PC-3 (cell line): ENCODE results near the gene IL18BP. TPM values are rescaled to one million over a fixed set of nuclear protein-coding genes. Genes with fewer than 3 reads are reported as not detected.

Experiments
- ATAC-seq: fragments of 200-7000 bp; cut with Tn5 transposase; 2 replicates; pipeline ENCODE4 v1.9.1; 2020; ENCODE audit warnings: mild to moderate bottlenecking, moderate library complexity
- BruUV-seq: library from RNA; stranded (reverse); fragments of 400-500 nt; replicated peaks from 2 replicates; lab custom pipeline; 2021; lab: Mats Ljungman, UMichigan
- CTCF ChIA-PET: fragments of 300-600 bp; sonication (Branson Sonifier 250); formaldehyde crosslinking; loops from one replicate; lab custom pipeline; 2022; ENCODE audit warnings: antibody characterized with exemption; lab: Charles Lee
- POLR2A ChIA-PET: fragments of 300-600 bp; sonication (Branson Sonifier 250); formaldehyde crosslinking; loops from one replicate; lab custom pipeline; 2022; ENCODE audit warnings: antibody characterized with exemption; ENCODE audit not compliant: unreplicated experiment; lab: Charles Lee
- DNase-seq: peaks from one replicate; pipeline ENCODE4 v3.0.0-alpha.2; 2015
- H2AFZ ChIP-seq: fragments of 300-600 bp; sonication (generic); 2 replicates; pipeline ENCODE4 v1.6.0; 2016; ENCODE audit warnings: antibody characterized with exemption, low read length
- H3F3A ChIP-seq: fragments of 300-600 bp; sonication (generic); one replicate; pipeline ENCODE4 v1.6.0; 2017; ENCODE audit warnings: antibody characterized with exemption, low read length, control low read depth, mild to moderate bottlenecking; ENCODE audit not compliant: unreplicated experiment
- H3K27ac ChIP-seq: fragments of 300-600 bp; sonication (generic); 2 replicates; pipeline ENCODE4 v1.5.1; 2016; ENCODE audit warnings: mild to moderate bottlenecking, low read length
- H3K27me3 ChIP-seq: fragments of 300-600 bp; sonication (generic); 2 replicates; pipeline ENCODE4 v1.6.1; 2016; ENCODE audit warnings: low read length, mixed read lengths
- H3K36me3 ChIP-seq: fragments of 300-600 bp; sonication (generic); 2 replicates; pipeline ENCODE4 v1.6.1; 2016; ENCODE audit warnings: low read depth, mixed run types, low read length, mixed read lengths
- H3K4me1 ChIP-seq: fragments of 300-600 bp; sonication (generic); 2 replicates; pipeline ENCODE4 v1.5.1; 2016; ENCODE audit warnings: low read length; ENCODE audit not compliant: insufficient read depth
- H3K4me2 ChIP-seq: fragments of 300-600 bp; sonication (generic); 2 replicates; pipeline ENCODE4 v1.6.0; 2016; ENCODE audit warnings: low read length
- H3K4me3 ChIP-seq: fragments of 300-600 bp; sonication (generic); 2 replicates; pipeline ENCODE4 v1.5.1; 2016; ENCODE audit warnings: mild to moderate bottlenecking, low read length, mixed read lengths
- H3K79me2 ChIP-seq: fragments of 300-600 bp; sonication (generic); 2 replicates; pipeline ENCODE4 v1.6.1; 2017; ENCODE audit warnings: low read length, mixed read lengths
- H3K9ac ChIP-seq: fragments of 300-600 bp; sonication (generic); 2 replicates; pipeline ENCODE4 v1.6.0; 2016; ENCODE audit warnings: mild to moderate bottlenecking, low read length
- H3K9me2 ChIP-seq: fragments of 300-600 bp; sonication (generic); replicated peaks from 2 replicates; pipeline ENCODE4 v1.6.1; 2016; ENCODE audit warnings: mixed run types, low read length, mixed read lengths
- H3K9me3 ChIP-seq: fragments of 300-600 bp; sonication (generic); 2 replicates; pipeline ENCODE4 v1.6.1; 2016; ENCODE audit warnings: low read length, mixed read lengths
- H4K20me1 ChIP-seq: fragments of 300-600 bp; sonication (generic); 2 replicates; pipeline ENCODE4 v1.6.1; 2016; ENCODE audit warnings: low read length, mixed read lengths
- EZH2 ChIP-seq: fragments of 300-600 bp; sonication (generic); IDR thresholded peaks from one replicate; pipeline ENCODE4 v1.6.1; 2017; ENCODE audit warnings: antibody characterized with exemption, mild to moderate bottlenecking, low read length; ENCODE audit not compliant: unreplicated experiment
- EZH2phosphoT487 ChIP-seq: fragments of 300-600 bp; sonication (generic); IDR thresholded peaks from 2 replicates; pipeline ENCODE4 v1.6.1; 2018; ENCODE audit warnings: mild to moderate bottlenecking, antibody characterized with exemption, low read length, borderline replicate concordance
- intact Hi-C: fragments of 100-400 bp; cut with micrococcal nuclease; formaldehyde crosslinking; loops from 2 replicates; pipeline ENCODE4 v1.9.0; 2023
- total RNA-seq: library from RNA; depleted of rRNA; stranded (reverse); fragments of >200 nt; gene quantifications from 2 replicates; pipeline ENCODE4 v1.2.3, GENCODE V29; 2014
- TF ChIP-seq, protein P1 (sequence below): fragments of 300-600 bp; sonication (generic); conservative IDR thresholded peaks from 2 replicates; pipeline ENCODE4 v1.5.1; 2017; ENCODE audit warnings: antibody characterized with exemption, low read depth, mild to moderate bottlenecking, low read length

Gene IL18BP
- total RNA-seq, 1 experiment from 2014 or later = 7.2 TPM

DNA sequence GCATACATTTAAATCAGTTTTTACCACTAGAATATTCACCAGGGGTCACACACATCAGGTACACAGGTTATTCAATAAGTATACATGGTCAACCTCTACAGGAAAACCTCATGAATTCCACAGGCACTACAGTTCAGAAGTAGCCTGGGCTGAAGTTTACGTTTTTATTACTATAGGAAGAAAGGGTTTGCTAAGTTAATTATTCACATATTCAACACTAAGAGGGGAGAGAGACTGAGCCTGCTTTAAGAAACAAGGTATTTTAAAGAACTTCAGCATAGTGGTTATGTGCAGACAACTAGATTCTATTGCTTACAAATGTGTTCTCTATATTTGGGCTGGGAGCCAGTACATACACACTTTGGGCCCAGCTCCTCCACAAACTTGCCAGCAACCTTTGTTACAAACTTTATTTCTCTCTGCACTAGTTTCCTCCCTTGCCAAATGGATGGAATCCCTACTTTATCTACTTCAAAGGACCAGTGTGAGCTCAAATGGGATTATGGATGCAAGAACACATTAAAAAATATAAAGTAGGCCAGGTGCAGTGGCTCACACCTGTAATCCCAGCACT, 31.9 kb downstream of the IL18BP start:
- Histone ChIP-seq H3K9me3 (no peaks in the 10 kb centered on the region), H3K36me3 (peaks cover 29% of the 10 kb centered on the region), H3K9me2 (no peaks in the 10 kb centered on the region), H4K20me1 (no peaks in the 10 kb centered on the region), H3K79me2 (peaks cover 17% of the 10 kb centered on the region; the same call in 1 of the 2 replicates), H3K4me3 (no peak overlapping the region), H3K9ac (no peak overlapping the region), H2AFZ (no peak overlapping the region), H3K27me3 (no peaks in the 10 kb centered on the region), H3K4me1 (no peaks in the 10 kb centered on the region), H3F3A (no peaks in the 10 kb centered on the region), H3K27ac (no peak overlapping the region), H3K4me2 (no peak overlapping the region)
- CTCF ChIA-PET = interaction anchor here (0.8 kb wide), 1 partner anchor 113 kb away, joined by 3 read pairs; no protein-coding TSS in a partner anchor
- POLR2A ChIA-PET = no interaction called here
- no TSS peak for BruUV-seq
- TF ChIP-seq EZH2 (no peak), EZH2phosphoT487 (no peak)
- TF ChIP-seq, protein P1, sequence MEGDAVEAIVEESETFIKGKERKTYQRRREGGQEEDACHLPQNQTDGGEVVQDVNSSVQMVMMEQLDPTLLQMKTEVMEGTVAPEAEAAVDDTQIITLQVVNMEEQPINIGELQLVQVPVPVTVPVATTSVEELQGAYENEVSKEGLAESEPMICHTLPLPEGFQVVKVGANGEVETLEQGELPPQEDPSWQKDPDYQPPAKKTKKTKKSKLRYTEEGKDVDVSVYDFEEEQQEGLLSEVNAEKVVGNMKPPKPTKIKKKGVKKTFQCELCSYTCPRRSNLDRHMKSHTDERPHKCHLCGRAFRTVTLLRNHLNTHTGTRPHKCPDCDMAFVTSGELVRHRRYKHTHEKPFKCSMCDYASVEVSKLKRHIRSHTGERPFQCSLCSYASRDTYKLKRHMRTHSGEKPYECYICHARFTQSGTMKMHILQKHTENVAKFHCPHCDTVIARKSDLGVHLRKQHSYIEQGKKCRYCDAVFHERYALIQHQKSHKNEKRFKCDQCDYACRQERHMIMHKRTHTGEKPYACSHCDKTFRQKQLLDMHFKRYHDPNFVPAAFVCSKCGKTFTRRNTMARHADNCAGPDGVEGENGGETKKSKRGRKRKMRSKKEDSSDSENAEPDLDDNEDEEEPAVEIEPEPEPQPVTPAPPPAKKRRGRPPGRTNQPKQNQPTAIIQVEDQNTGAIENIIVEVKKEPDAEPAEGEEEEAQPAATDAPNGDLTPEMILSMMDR = no peak
- DNase-seq (no peak), ATAC-seq (no peak)
- intact Hi-C loops = no loop called here

DNA sequence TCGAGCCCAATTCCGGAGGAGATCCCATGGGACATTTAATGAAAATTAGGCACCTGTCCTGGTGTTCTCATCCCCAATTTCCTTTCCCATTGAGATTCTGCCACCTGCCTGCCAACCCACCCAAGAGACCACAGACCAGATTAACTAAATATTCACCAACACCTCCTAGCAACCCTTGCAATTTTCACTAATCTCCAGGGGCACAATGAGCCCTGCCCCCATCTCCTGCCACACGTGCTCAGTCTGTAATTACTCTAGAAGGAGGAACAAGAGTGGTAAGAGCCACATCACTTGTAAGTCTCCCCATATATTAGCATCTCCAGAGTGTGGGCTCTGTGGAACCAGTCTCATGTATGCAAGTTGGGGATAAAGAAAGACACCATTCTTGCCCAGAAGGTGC, 38.0 kb downstream of the IL18BP start:
- DNase-seq (no peak), ATAC-seq (no peak)
- intact Hi-C loops = no loop called here
- ChIA-PET CTCF (no interaction called here), POLR2A (no interaction called here)
- Histone ChIP-seq H3K27ac (no peak overlapping the region), H3K4me1 (peaks cover 27% of the 10 kb centered on the region), H2AFZ (no peak overlapping the region), H3K36me3 (peaks cover 27% of the 10 kb centered on the region), H3K9me2 (no peaks in the 10 kb centered on the region), H4K20me1 (0 out of 2 replicates have a peak, but pooled peaks cover 8% of the 10 kb centered on the region), H3K9ac (no peak overlapping the region), H3K4me2 (no peak overlapping the region), H3F3A (no peaks in the 10 kb centered on the region), H3K9me3 (no peaks in the 10 kb centered on the region), H3K79me2 (peaks cover 64% of the 10 kb centered on the region), H3K27me3 (no peaks in the 10 kb centered on the region), H3K4me3 (no peak overlapping the region)
- BruUV-seq = no TSS peak
- TF ChIP-seq EZH2phosphoT487 = no peak
- no peak for TF ChIP-seq EZH2
- TF ChIP-seq, protein P1 = no peak
